ENCODE data around the gene MTFR2. TPM values are rescaled to one million over a fixed set of nuclear protein-coding genes. Genes with fewer than 3 reads are reported as not detected.

The MTFR2 gene
- total RNA-seq: 10 to 100 TPM; 23.2 to 24.3 TPM

DNA sequence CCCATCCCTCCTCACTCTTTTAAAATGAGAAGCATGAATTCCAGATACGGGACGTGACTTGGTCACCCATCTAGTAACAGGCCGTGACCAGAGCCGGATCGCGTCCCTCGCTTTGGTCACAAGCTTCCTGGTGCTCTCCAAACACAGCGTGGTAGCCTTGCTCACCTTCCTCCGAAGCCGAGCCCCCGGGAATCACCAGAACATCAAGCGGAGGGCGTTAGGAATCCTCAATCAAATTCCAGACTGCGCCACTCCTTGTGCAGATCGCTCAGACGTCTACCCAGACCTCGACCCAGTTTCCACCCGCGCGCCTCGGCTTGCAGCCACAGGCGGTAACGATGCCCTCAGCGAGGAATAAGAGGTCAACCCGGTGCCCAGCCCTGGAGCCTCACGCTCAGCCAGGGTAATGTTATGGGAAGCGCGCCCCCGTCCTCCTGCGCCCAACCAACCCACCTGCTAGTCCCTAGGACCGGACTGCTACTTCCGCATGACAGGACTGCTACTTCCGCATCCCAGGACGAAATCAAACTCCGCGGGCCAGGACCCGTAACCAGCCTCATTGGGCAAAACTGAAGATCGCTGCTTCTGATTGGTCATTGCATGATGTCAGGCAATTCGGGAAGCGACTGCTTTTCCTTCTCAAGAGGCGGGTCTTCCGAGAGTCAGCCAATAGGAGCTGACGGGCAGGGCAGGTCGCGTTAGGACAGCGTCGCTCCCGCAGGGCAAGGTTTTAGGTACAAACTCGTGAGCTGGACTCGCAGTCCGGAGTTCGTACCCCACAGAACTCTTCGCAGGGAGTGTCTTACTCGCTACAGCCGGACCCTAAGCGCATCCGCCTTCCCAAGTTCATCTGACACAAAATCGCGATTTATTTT is at the start of gene MTFR2:
Gene MTFR2, minus strand, starts transcription at position 501 of the 875 bp plus-strand sequence. CDS start 1,212 bp downstream, outside the sequence.
- CTCF ChIA-PET: interaction anchor here (0.6 to 1.2 kb wide), 4 partner anchors 13 to 40 kb away, joined by 4 to 7 read pairs (median 6); partner anchors contain the start of gene BCLAF1
- POLR2A ChIA-PET: interaction anchor here (3.9 kb wide), 1 partner anchor 39 kb away, joined by 39 read pairs; the partner anchor contains the start of gene BCLAF1

DNA sequence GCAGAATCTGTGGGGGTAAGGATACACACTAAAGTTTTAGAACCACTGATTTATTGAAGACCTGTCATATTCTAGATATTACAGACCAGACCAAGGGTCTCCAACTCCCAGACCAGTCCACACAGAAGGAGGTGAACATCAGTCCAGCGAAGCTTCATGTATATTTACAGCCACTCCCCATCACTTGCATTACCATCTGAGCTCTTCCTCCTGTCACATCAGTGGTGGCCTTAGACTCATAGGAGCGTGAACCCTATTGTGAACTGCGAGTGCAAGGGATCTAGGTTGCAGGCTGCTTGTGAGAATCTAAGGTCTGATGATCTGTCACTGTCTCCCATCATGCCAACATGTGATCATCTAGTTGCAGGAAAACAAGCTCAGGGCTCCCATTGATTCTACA is 44.5 kb upstream of the MTFR2 start:
- ChIA-PET POLR2A (no interaction called here), CTCF (no interaction called here)

DNA sequence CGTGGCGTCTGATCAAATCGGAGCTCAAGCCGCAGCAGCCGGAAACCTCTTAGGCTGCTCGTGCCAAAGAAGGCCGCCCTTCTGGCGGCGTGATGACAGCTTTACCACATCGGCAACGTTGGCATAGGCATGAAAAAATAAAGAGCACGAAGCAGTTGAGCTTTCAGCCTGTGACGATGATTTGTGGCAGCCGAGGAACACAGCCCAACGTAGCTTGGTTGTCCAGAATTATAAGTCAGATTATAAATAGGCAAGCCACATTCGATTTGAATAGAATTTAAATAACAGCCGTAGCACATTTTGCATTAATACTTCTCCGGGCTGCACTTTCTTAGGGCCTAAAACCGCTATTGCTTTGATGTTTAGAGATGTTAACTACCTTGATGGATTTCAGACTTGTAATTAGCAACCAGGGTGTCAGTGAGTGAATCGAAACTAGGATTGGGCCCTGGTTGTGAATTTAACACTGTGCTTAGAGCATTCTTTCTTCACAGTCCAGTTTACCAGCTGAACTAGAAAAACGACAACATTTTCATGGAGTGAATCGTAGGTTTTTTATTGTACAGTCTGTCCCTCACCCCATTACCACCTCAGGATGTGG is 40.4 kb upstream of the MTFR2 start:
- POLR2A ChIA-PET: interaction anchor here (0.9 to 4.1 kb wide), 7 partner anchors 16 to 792 kb away, joined by 3 to 39 read pairs (median 8); partner anchors contain the start of genes MAP3K5 and MTFR2
- CTCF ChIA-PET: interaction anchor here (1.0 to 2.6 kb wide), 3 partner anchors 39 to 792 kb away, joined by 3 to 7 read pairs (median 4); partner anchors contain the start of gene MTFR2

DNA sequence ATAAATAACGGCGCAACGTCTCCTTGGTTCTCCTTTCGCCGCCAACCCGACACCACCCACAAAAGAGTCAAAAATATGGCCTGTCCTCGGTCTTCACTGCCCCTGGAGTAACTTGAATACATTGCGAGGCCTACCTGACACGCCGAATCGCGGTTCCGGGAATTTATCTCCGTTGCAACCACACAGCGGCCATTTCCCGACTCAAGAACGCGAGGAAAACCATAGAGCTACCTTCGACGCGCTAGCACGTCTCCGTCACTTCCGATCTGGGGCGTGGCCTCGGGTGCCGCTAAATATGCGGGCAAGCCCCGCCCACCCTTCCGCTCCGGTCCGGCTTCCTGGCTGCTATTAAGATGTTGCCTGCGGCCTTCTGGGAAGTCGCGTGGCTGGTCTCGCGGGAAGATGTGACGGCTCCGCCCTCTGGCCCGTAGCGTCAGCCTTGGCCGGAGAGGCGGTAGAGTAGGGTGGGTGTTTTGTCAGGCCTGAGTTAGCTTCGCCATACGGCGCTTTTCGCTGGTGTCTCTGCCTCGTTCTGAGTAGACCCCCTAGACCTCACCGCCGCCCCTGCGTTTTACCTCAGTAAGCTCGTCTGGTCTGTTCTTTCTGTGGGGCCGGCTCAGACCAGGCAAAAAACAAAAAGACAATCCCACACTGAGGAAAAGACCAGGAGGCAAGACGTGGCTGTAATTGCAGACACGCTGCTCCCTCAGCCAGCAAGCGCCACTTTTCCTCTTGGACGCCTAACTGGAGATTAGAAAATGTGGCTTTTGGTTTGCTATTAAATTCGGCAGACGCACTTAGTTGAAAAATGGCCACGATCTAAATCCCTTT is 39.7 kb upstream of the MTFR2 start, which contains the start of gene BCLAF1:
Gene BCLAF1, minus strand, starts transcription at position 268 of the 831 bp plus-strand sequence. CDS start 9,980 bp downstream, outside the sequence.
- CTCF ChIA-PET: interaction anchor here (1.0 to 2.6 kb wide), 3 partner anchors 38 to 791 kb away, joined by 3 to 7 read pairs (median 4); partner anchors contain the start of gene MTFR2
- POLR2A ChIA-PET: interaction anchor here (0.6 to 4.1 kb wide), 9 partner anchors 15 to 1161 kb away, joined by 3 to 39 read pairs (median 6); partner anchors contain the start of genes MAP3K5, MTFR2 and PEX7

DNA sequence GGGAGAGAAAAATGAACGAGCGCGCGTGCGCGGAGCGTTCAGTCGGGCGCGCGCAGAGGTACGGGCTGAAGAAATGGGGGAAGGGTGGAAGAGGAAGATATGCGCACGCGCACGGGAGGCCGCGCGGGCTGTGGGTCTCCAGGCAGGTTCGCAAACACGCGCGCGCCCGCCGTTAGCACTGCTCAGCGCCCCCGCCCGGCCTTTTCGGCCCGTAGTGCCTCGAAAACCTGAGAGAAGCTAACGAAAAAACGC is 39.1 kb upstream of the MTFR2 start:
- POLR2A ChIA-PET: interaction anchor here (0.7 to 4.1 kb wide), 5 partner anchors 34 to 791 kb away, joined by 3 to 39 read pairs (median 8); partner anchors contain the start of genes MTFR2 and PEX7
- CTCF ChIA-PET: interaction anchor here (1.5 to 2.6 kb wide), 2 partner anchors 39 to 791 kb away, joined by 3 to 7 read pairs; partner anchors contain the start of gene MTFR2

DNA sequence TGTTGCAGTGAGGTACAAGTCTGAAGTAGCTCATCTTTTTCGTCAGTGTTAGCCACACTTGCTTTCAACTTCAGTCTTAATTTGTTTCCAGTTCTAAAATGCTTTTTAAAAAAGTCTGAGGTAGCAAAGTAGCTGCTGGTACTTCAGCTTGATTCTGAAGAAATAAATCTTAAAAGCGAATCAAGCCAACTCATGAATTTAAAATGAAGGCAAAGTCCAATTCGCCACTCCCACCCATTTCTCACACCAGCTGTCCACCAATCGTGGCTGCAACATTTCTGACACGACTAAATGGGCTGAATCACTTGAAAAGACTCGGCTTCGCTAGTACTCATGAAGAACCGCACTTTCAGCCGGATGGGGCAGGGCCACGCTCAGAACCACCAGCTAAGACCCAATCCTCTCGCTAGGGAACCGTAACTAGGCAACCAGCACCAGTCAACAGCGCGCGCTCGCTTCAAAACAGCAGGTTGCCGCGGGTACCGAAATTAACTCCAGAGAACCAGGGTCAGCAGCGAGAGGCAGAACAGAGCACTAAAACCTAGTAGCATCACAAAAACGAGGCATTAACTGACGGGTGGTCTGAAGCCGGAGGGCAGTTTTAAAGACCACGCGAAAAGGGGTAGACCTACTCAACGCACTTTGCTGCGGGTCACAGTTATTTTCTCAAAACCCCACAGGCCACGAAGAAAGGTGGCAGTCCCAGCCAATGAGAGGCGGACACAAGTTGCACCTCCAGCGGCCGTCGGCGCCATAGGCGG is 38.6 kb upstream of the MTFR2 start:
- ChIA-PET CTCF (interaction anchor here (0.7 to 1.2 kb wide), 2 partner anchors 8 to 32 kb away, joined by 3 to 5 read pairs; no protein-coding TSS in a partner anchor), POLR2A (interaction anchor here (0.6 to 4.1 kb wide), 10 partner anchors 25 to 794 kb away, joined by 3 to 39 read pairs (median 4); partner anchors contain the start of genes MAP3K5, MTFR2 and PEX7)

DNA sequence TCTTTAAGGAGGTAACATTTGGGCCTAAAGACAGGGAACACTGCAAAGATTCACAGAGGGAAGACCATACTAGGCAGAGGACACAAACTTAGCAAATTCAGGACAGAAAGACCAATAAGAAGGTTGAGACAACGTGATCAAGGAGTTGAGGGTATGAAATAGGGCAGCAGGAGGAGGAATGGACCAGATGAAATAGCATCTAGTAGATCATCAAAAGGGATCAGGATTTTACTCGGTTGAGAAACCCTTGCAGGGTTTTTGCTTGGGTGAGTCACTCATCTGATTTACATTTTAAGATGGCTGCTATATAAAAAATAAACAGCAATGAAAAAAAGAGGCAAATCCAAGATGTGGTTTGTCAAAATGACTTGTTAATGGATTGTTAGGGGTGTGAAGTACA is 34.8 kb upstream of the MTFR2 start:
- POLR2A ChIA-PET: no interaction called here
- CTCF ChIA-PET: no interaction called here

DNA sequence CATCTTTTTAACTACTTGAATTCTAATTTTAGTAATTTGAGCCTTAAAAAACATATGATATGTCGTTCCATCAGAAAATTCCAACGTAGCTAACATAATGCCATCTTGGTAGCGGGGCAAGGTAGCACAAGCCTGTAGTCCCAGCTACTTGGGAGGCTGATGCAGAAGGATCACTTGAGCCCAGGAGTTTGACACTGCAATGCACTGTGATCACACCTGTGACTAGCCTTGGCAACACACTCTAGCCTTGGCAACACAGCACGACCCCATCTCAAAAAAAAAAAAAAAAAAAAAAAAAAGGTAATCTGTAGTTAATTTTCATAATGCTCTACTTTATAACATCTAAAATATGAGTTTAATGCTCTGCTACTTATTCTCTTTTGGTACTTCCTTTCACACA is 32.8 kb upstream of the MTFR2 start:
- ChIA-PET CTCF (interaction anchor here (1.2 kb wide), 1 partner anchor 34 kb away, joined by 3 read pairs; no protein-coding TSS in a partner anchor), POLR2A (no interaction called here)

DNA sequence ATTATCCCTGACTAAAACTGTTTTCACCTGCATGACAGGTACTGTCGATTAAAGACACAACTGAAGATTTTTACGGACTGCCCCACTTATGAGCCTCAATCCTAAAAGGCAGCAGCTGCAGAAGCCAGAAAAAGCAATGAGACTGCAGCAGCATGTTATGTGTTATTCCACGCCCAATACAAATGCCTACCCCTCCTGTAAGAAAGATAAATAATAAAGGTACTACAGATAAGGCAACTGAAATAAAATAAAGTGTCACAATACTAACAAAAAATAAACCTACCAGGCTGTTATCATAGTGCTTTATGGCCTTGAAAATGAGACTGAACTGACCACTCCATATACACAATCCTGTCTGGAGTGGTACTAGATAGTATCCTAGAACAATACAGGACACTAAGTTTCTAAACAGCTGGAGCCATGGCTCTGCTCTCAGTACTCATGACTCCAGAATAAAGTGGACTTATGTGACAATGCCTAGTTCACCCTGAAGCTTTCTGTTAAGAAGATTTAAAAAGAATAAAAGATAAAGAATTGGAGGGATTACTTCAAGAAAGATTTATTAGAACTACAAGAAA is 30.0 kb upstream of the MTFR2 start:
- POLR2A ChIA-PET: no interaction called here
- CTCF ChIA-PET: interaction anchor here (0.8 to 0.9 kb wide), 2 partner anchors 8 to 37 kb away, joined by 3 to 5 read pairs; no protein-coding TSS in a partner anchor

DNA sequence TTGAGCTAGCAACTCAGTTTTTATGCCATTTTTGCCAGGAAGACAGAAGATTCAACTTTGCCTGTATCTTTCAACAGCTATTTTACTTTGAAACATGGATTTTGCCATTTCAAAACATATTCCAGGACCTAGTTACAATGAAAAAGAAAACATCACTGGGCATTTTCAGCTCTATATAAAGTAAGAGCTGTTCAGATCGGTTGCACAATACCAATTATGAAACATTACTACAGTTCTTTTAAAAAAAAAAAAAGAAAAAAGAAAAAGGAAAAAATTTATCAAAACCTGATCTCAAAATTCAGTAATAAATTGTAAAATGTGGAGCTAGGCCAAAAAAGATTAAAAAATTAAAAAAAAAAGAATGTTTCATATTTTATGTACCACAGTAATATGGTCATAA is 24.0 kb upstream of the MTFR2 start:
- ChIA-PET CTCF (no interaction called here), POLR2A (interaction anchor here (0.6 kb wide), 1 partner anchor 16 kb away, joined by 4 read pairs; no protein-coding TSS in a partner anchor)

DNA sequence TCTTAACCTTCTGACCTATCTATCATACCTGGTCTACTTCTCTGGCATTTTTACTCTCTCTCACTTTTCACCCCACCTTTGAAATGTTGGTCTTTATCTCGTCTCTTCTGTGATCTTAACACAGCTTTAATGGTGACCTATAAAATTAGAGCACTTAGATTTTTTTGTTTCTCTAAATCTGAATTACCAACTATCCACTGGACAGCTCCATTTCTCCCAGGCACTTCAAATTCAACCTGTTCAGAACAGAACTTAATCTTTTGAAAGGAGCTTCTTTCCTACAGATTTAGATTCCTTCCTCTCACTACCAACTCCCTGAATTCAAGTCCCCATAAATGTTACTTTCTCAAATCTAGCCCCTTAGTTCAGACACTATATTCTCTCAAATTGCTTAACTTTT is 15.0 kb upstream of the MTFR2 start:
- CTCF ChIA-PET: no interaction called here
- POLR2A ChIA-PET: no interaction called here

DNA sequence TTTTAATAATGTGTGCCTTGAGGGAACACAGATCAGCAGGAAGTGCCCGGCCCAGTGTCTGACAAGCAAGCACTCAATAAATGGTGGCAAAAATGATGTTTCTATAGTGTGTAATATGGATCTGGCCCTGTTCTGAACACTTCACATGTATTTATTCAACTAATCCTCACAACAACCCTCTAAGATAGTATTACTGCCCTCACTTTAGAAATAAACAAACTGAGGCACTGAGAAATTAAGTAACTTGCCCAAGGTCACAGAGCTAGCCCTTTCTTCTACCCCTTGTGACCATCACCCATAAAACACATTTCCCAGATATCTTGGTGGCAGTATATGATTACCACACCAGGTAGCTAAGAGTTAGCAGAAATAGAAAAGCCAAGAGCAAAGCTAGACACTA is 12.8 kb upstream of the MTFR2 start:
- ChIA-PET CTCF (interaction anchor here (2.0 kb wide), 1 partner anchor 12 kb away, joined by 6 read pairs; the partner anchor contains the start of gene MTFR2), POLR2A (interaction anchor here (1.3 kb wide), 1 partner anchor 25 kb away, joined by 4 read pairs; no protein-coding TSS in a partner anchor)

DNA sequence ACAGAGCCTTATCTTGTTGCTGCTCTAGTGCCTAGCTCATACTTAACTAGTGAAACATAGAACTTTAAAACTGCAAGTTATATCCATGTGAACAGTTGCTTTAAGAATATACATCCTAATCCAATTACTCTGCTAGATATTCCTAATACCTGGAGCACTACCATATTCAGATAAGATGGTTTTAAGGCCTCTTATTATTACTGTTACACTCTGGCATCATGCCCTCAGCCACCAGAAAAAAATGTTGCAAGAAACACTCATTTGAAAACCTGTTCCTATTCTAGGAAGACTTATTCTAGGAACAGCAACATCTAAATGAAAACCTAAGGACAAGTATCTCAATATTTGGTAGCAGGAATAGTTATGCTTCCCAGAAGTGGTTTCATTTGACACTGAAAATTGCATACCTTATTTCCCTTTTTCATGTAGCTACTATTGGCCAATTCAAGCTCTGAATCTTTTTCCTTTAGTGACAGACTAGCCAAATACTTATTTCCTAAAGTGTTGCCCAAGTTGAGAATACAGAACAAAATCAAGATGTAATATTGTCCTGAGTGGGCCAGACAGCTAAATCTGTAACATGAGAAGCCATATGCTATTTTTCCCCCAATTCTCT is 4.8 kb upstream of the MTFR2 start:
- POLR2A ChIA-PET: interaction anchor here (1.1 to 1.2 kb wide), 2 partner anchors 33 to 35 kb away, joined by 3 to 4 read pairs; partner anchors contain the start of gene BCLAF1
- CTCF ChIA-PET: no interaction called here

DNA sequence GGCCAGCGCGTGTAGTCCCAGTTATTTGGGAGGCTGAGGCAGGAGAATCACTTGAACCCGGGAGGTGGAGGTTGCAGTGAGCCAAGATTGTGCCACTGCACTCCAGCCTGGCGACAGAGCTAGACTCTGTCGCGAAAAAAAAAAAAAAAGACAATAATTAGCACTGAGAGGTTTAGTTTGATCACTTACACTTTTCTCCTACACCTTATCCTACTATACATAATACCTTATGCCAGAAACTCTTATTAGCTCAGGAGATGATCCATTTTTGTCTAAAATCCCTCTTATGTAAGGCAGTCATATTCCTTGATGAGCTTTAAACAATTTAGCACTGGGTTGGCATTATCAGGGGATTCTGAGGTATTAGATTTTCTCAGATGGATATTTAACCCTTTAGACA is 3.6 kb upstream of the MTFR2 start:
- ChIA-PET POLR2A (interaction anchor here (1.1 kb wide), 1 partner anchor 10 kb away, joined by 3 read pairs; no protein-coding TSS in a partner anchor), CTCF (no interaction called here)

DNA sequence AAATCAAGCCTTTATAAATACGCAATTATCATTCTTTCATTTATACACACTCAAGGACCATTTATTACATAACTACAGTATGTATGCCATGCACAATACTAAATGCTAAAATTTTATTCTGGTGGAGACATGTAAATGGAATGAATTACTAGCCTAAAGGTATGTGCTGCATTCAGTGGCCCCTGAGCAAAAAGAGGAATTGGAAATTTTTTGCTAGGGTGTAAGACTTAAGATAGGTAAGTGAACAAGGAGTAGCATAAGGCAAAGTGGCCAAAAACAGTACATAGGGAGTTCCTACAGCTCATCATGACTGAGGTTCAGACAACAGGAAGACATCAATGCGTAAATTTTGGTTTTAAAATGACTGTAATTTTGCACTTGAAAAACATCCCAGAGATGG is 2.3 kb upstream of the MTFR2 start:
- POLR2A ChIA-PET: interaction anchor here (3.9 kb wide), 1 partner anchor 36 kb away, joined by 39 read pairs; the partner anchor contains the start of gene BCLAF1
- CTCF ChIA-PET: interaction anchor here (1.1 kb wide), 1 partner anchor 38 kb away, joined by 4 read pairs; the partner anchor contains the start of gene BCLAF1

DNA sequence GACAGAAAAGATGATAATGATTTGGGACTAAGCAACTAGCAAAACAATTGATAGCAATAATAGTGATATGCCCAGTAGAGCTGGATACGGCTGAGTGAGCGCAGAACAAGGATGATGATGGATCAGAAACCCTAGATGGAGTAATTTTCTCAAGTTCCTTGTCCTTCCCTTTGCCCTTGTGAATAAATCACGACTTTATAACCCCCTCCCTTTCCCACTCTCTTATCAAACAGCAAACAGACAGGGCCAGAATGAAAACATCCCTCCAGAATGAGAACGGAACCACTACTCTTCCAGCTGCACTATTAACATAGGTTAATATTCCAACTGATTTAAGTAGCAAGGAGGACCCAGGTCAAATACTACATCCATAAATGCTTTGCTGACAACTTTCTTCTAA is 1.3 kb upstream of the MTFR2 start:
- POLR2A ChIA-PET: interaction anchor here (3.9 kb wide), 1 partner anchor 37 kb away, joined by 39 read pairs; the partner anchor contains the start of gene BCLAF1
- CTCF ChIA-PET: interaction anchor here (1.0 to 1.2 kb wide), 3 partner anchors 12 to 39 kb away, joined by 4 to 6 read pairs (median 4); partner anchors contain the start of gene BCLAF1

DNA sequence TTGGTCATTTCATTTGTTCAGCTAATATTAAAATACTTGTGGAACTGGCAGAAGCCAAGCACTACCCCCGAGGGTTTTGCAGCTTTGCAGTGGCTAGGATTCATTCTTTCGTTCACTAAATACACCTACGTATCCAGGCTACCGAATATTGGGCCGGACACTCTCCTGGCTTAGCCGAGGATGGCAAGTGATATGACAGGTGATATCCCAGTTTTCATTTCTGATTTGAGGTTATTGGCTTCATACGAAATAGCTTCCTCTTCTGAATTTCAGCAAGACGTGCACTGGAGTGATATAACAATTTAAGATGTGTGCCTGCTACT is 536 bp upstream of the MTFR2 start:
- ChIA-PET CTCF (interaction anchor here (0.6 to 1.2 kb wide), 4 partner anchors 13 to 40 kb away, joined by 4 to 7 read pairs (median 6); partner anchors contain the start of gene BCLAF1), POLR2A (interaction anchor here (3.9 kb wide), 1 partner anchor 38 kb away, joined by 39 read pairs; the partner anchor contains the start of gene BCLAF1)

All from activated CD8-positive, alpha-beta memory T cell treated with anti-CD3 and anti-CD28 coated beads for 36 hours (primary cell).